Renal cortex interstitium (tissue), 11 donors: ENCODE measurements around the gene FMN1. TPM values are rescaled to one million over a fixed set of nuclear protein-coding genes. Genes with fewer than 3 reads are reported as not detected.

Experiments
- DNase-seq, 11 donors: peaks; one replicate each; pipeline ENCODE4 v3.0.0-alpha.2; 2013; ENCODE audit warnings: low read depth in 9 of 11, low spot score in 4 of 11; ENCODE audit errors: extremely low read depth in 1 of 11
- polyA plus RNA-seq, 3 donors: library from polyadenylated mRNA; unstranded; fragments of 120-200 nt; gene quantifications; one replicate each; pipeline ENCODE4 v1.2.1, GENCODE V29; 2013; ENCODE audit not compliant: insufficient read length in 3 of 3

FMN1 gene
- polyA plus RNA-seq, 3 donors = 16.9 to 21.1 (median 19.9) TPM

DNA sequence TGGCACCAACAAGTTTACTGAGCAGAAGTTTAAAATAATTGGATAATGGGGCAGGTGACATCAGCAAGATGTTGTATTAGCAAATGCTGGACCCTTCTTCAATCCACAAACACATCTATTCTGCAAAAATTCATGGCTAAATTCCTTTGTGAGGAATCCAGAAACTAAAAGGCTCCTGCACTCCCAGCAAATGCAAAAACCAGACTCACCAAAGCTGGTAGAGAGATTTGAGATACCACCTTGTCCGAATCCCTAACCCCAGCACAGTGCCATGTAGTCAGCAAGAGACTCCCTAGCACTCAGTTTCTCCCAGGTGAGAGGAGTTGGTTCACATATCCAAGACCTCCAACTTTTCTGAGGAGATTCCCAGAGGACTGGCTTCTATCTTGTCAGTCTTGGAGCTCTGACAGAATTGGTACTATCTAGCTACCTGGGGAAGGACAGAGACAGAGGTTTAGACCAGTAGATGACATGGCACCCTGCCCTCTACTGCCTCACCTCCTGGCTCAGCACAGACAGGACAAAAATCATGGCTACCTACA is 454.9 kb downstream of the FMN1 start:
- DNase-seq = no peak

DNA sequence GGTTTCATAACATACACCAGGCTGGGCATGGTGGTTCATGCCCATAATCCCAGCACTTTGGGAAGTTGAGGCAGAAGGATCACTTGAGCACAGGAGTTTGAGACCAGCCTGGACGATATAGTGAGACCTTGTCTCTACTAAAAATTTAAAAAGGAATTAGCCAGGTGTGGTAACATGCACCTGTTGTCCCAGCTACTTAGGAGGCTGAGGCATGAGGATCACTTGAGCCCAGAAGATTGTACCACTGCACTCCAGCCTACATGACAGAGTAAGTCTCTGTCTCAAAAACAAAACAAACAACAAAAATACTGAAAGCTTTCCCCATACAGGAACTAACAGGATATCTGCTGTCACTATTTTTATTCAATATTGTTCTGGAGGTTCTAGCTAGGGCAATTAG is 455.8 kb downstream of the FMN1 start:
- no peak for DNase-seq

DNA sequence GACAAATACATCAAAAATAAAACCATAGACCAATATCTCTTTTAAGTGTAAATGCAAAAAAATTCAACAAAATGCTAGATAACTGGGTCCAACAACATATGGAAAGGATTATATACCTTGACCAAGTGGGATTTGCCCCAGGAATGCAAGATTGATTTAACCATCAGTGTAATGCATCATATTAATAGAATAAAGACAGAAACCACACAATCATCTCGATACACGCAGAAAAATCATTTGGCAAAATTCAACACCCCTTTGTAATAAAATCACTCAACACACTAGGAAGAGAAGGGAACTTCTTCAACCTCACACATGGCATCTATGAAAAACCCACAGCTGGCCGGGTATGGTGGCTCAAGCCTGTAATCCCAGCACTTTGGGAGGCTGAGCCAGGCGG is 457.2 kb downstream of the FMN1 start:
- no peak for DNase-seq

DNA sequence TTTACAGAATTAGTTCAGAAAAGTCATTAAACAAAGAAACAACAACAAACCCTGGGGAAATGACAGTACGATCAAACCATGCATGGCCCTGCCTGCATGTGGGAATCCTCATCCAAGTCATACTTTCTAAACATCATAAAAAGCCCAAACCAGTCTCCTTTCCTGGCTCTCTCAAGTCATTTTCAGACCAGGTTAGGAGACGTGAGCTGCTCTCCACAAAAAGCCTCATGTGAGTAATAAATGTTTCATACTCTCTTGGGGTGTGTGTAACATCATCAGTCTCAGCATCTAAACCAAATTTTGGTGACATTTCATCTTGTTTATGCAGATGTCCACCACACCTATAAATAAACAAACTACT is 457.8 kb downstream of the FMN1 start:
- DNase-seq = no peak

DNA sequence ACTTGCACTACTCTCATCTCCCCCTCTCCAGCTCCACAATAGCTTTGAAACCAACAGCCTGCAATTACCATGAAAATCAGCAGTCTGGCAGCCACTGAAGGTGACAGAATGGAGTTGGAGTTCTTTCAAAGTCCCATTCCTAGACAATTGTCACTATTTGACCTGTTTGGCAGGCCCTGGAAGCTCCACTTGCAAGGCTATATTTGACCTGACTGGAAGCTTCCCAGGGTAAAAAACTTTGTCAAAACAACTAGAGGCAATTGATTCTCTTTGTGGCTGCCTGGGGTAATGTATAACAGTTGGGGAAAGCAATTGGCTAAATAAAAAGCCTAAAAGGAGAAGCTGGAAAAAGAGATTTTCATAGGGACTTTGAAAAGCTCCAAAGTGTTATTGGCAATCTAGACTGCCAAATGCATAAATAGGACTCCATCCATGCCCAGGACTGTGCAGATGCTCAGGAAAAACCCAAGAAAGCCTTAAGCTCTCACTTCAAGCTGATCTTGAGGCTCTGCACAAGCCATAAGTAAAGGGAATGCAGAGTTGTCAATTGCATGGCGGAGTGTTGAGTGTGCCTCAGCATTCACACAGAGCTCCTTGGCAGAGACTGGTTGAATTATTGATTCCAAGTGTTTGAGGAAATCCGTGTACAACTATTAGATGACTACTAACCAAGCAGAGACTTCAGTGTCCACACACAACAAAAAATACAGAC is 458.4 kb downstream of the FMN1 start:
- no peak for DNase-seq

DNA sequence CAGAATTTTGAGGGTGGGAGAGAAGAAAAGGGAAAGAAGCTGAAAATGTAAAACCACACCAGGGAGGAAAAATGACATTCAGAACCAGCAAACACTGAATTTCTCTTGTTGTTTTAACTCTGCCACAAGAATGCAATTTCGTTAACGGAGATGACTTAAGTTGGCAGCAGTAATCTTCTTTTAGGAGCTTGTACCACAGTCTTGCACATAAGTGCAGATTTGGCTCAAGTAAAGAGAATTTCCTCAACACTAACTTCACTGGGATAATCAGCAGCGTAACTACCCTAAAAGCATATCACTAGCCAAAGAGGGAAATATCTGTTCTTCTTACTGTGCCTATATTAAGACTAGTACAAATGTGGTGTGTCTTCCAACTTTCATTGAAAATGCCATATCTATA is 461.2 kb downstream of the FMN1 start:
- no peak for DNase-seq

DNA sequence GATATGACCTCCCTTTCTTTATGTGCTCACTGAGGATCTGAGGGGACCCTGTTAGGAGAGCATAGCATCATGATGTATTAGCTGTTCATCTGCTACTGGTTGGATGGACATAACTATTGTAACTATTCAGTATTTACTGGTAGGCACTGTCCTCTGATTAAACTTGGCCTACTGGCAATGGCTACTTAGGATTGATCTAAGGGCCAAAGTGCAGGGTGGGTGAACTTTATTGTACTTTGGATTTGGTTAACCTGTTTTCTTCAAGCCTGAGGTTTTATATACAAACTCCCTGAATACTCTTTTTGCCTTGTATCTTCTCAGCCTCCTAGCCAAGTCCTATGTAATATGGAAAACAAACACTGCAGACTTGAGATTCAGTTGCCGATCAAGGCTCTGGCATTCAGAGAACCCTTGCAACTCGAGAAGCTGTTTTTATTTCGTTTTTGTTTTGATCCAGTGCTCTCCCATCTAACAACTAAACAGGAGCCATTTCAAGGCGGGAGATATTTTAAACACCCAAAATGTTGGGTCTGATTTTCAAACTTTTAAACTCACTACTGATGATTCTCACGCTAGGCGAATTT is 461.8 kb downstream of the FMN1 start:
- no peak for DNase-seq

DNA sequence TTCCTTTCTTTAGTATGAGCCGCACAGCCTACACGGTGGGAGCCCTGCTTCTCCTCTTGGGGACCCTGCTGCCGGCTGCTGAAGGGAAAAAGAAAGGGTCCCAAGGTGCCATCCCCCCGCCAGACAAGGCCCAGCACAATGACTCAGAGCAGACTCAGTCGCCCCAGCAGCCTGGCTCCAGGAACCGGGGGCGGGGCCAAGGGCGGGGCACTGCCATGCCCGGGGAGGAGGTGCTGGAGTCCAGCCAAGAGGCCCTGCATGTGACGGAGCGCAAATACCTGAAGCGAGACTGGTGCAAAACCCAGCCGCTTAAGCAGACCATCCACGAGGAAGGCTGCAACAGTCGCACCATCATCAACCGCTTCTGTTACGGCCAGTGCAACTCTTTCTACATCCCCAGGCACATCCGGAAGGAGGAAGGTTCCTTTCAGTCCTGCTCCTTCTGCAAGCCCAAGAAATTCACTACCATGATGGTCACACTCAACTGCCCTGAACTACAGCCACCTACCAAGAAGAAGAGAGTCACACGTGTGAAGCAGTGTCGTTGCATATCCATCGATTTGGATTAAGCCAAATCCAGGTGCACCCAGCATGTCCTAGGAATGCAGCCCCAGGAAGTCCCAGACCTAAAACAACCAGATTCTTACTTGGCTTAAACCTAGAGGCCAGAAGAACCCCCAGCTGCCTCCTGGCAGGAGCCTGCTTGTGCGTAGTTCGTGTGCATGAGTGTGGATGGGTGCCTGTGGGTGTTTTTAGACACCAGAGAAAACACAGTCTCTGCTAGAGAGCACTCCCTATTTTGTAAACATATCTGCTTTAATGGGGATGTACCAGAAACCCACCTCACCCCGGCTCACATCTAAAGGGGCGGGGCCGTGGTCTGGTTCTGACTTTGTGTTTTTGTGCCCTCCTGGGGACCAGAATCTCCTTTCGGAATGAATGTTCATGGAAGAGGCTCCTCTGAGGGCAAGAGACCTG is 463.5 kb downstream of the FMN1 start:
- peak in 3 of 11 donors; percentile 41 to 57 (median 50) for DNase-seq

DNA sequence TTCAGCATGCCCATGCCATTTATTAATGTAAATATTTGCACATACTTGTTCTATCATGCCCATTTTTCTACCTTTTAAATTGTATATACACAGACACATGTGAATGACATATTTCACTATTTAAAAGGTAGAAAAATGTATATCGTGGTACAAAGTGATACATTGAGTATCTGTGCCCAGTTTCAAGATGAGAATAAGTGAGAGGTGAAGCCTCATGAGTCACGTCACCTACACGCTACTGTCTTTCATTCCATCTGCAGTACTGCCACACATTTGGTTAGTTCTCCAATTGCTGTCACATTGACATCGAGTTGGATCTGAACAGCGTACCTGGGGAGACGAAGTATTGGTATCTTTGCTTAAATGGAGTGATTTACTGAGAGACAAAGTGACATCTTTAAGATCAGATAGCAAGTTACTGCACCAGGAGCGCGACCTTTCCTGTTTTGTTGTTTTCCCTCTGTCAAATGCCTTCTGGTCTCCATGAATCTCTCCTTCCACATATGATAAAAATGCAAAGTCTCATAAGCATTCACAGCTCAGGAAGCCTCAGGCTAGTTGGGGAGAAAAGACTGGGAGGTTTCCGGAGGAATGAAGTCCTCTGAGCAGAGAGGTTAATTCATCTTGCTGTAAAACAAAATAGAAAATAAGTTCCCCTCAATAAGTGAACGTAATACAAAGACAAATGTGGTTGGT is 464.7 kb downstream of the FMN1 start:
- no peak for DNase-seq

DNA sequence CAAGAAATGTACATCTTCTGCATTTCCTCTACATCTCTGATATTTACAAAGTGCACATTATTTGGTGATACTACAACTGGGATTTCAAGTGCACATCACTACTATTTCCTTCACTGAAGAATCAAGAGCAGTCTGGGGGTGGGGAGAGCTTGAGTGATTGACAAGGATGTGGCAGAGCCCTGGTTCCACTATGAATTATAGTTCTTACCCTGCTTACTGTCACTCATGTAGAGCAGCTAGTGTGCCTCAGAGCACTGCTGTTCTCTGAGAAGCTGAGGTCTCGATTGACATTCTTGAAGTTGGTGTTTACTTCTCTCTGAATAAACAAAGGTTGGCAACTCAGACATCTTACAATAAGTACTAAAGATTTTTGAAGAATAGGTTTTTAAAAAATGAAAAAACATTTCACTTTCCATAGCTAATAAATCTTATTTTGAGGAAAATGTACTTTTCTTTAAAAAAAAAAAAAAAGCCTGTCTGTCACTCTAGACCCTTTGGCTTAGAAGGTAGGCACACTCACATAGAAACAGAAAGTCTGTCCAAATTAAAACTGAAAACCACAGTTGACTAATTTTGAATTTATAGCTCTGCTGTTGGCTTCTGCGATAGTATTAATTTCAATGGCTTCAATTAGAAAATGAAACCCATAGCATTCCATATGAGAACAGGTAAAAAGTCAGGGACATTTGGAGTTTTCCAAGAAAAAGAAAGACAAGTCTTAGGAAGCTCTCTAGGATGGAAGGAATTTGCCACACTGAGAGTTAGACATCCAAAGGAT is 471.2 kb downstream of the FMN1 start:
- DNase-seq = no peak

DNA sequence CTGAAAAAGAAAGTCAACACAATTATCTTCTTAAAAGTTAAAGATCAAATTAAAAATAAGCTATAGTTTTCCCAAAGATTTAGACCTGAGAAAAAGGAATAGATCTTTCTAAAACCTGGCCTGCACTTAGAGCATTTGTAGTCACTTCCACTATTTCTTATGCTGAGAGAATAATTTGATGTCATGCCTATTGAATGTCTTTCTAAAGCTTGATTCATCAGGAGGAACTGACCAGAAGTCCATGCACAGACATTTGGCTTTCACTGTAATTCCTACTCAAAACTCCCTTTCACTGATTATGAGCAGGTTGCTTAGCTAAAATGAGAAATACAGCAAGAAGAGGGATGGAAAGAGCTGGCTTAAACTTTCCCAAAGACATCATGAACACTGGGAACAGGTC is 472.4 kb downstream of the FMN1 start:
- DNase-seq = no peak

DNA sequence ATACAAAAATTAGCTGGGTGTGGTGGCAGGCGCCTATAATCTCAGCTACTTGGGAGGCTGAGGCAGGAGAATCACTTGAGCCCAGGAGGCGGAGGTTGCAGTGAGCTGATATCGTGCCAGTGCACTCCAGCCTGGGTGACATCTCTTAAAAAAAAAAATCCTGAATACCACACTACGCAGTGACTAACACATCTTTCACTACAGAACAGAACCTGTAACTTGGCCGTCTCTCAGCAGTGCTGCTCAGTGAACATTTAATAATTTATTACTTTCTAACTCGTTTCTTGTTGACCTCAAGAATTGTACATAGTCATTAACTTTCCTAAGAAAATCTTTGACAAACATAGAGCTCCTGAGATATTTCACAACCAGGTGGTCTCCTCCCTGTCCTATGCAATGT is 472.9 kb downstream of the FMN1 start:
- DNase-seq = no peak

DNA sequence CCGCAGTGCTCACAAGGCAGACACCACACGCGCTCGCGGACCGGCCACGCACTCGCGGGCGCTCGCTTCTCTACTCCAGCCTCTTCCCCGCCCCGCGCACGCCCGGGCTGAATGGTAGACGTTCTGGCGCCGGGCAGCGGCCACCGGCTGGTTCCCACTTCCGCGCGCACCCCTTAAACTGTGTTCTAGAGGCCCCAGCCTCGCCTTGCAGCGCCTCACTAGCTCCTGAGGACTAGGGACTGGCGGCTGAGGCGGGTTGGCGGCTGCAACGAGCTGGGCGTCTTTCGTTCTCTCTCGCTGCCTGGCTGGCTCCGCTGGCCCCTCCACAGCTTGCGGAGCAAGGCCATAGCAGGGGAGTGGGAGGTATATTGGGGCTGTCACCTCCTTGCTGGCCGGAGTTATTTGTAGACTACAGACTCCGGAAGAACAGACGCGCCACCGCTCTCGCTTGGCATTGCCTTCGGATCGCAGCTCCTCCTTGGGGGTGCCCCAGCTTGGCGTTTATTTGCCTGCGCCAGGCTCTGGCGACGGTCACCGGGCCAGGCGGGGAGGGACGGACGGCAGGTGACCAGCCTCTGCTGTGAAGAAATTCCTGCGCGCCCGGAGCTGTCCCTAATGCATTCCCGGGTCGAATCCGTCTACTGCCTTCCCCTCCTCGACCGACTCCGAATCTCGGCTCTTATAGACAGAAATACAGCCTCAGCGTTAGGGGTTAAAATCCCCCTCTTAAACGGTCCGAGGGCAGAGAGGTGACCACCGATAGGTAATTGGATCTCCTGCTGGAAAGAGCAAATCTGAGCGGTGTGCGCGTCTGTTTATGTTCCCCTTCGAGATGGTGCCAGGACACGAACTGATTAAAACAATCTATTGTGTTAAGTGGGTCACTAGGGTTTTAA is 475.4 kb downstream of the FMN1 start:
- DNase-seq = peak in 1 of 11 donors; percentile 15

DNA sequence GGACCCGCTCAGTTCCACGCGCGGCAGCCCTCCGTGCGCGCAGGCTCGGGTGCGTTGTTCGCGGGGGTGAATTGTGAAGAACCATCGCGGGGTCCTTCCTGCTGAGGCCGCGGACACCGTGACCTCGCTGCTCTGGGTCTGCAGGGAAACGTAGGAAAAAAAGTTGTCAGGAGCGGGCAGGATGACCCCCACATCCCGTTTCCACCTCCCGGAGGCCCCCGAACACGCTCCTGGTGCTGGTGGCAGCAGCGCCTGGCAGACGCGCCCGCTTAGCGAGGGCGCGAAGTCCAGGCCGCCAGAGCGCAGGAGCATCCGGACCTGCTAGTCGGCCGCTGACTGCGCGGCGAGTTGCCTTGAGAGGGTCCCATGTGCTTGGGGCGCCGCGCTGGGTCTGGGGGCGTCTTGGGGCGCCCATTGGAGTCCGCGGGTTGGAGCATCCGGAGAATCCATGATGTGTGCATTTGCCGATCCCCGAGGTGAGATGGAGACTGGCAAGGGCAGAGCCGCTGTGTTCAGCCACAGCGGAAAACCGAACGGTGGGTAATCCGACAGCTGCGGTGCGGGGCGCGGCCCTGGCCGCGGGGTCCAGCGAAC is 476.2 kb downstream of the FMN1 start:
- peak in 1 of 11 donors; percentile 21 for DNase-seq

DNA sequence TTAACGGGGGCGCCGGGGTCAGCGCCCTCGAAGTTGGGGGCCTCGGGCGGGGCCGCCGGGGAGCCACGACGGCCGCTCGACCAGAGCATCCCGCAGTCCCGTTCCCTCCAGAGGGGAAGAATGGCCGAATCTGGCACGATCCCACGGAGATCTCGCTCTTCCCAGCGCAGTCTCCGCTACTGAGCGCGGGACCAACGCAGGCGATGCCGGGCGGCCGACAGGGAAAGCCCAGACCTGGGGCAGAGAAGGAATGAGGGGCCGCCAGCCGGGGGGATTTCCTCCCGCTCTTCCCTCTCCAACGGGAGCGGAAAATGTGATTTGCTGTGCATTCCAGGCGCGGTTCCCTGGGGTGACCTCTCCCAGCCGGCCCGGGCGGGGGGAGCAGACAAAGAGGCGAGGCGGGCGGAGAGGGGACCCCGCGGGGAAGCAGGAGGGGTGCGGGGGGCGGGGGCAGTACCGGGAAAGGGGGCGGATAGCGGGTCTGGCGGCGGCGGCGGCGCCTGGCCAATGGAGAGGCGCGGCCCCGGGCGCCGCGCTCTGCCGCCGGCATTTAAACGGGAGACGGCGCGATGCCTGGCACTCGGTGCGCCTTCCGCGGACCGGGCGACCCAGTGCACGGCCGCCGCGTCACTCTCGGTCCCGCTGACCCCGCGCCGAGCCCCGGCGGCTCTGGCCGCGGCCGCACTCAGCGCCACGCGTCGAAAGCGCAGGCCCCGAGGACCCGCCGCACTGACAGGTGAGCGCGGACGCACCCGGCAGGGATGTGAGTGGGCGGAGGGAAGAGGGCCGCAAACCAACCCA is 476.9 kb downstream of the FMN1 start, which contains the start of gene GREM1:
Gene GREM1, plus strand, starts transcription at position 579 of the 801 bp plus-strand sequence. CDS start 12,687 bp downstream, outside the sequence.
- peak in 1 of 11 donors; percentile 18 for DNase-seq

DNA sequence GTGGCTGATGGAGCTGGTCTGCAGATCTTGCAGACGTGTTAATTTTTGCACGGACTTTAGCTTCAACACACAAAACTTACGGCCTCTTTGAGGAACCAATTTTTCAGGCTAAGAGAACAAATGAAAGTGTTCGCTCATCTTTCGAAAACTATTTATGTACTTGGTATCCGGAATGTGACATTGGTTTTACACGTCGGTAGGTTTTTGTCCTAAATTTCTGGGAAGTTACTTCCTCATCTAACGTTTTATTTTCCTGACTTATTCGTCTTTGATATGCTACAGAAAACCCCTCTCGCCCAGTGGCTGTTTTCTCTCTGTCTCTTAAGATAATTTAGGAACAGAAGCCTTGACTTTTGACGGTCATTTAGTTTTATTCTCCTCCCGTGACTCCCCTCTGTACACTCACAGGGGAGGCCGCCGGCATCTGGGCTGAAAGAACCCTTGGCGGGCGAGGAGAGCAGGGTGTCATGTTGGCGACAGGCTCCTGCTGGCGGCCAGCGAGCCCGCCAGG is 477.5 kb downstream of the FMN1 start:
- peak in 1 of 11 donors; percentile 15 for DNase-seq
